Activated CD8-positive, alpha-beta memory T cell treated with anti-CD3 and anti-CD28 coated beads for 4 hours (primary cell): ENCODE results near the gene SLC16A6.
"Not testable (repeated sequence)": the region's sequence is repeated elsewhere in the genome, so short reads cannot be mapped to it uniquely, and the experiment has no call there.

ENCODE experiments used
- DNase-seq, 2 donors: peaks; one replicate each; pipeline ENCODE4 v3.0.0-alpha.2; 2020; ENCODE audit warnings: low read depth in 2 of 2

Gene SLC16A6

GRCh38 chr17:68220786-68221185 is 70.1 kb downstream of the SLC16A6 start:
- not testable (repeated sequence) for DNase-seq

- DNase-seq = not testable (repeated sequence)
Observed at GRCh38 chr17:68220186-68220585, 70.7 kb downstream of the SLC16A6 start.

GRCh38 chr17:68219429-68219828 is 71.5 kb downstream of the SLC16A6 start:
- DNase-seq = not testable (repeated sequence)
